ENCODE results near the gene CNIH2. TPM values are rescaled to one million over a fixed set of nuclear protein-coding genes. Genes with fewer than 3 reads are reported as not detected.

CNIH2 gene
- total RNA-seq, 4 donors from 2014 or later: 0.41 TPM; not detected in 3

DNA sequence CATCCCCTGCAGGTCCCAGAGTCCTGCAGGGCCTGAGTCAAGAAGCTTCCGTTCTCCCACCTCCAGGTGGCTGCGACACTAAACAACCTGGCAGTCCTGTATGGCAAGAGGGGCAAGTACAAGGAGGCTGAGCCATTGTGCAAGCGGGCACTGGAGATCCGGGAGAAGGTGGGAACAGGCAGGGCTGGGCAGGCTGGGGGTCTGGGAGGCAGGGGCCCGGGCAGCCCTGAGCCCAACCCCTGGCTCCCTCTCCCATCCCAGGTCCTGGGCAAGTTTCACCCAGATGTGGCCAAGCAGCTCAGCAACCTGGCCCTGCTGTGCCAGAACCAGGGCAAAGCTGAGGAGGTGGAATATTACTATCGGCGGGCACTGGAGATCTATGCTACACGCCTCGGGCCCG is 14.2 kb upstream of the CNIH2 start:
- in situ Hi-C loops (cut with MboI; ENCODE audit: low pct_ligation_motif_present in 1 of 4, low pct_unique_long_range_greater_than_20kb in 1 of 4, low sequenced_read_pairs in 3 of 4): no loop called here

DNA sequence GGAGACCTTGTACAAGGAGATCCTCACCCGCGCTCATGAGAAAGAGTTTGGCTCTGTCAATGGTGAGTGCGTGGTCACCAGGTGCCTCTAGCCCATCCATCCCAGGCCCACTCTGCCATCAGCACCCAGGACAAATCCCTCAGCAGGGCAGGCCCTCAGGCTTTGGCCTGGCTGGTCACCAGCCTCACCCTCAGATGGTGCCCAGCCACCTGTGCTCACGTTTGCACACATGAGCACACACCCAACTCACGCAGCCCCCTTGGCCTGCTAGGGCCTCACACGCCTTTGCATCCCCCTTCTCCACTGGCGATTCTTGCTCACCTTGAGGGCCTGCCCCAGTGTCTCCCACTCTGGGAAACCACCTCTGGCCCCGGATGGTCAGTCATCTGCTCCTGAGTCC is 13.6 kb upstream of the CNIH2 start:
- H3K36me3 ChIP-seq: no peaks in the 10 kb centered on the region
- in situ Hi-C loops (cut with MboI; ENCODE audit: low pct_ligation_motif_present in 1 of 4, low pct_unique_long_range_greater_than_20kb in 1 of 4, low sequenced_read_pairs in 3 of 4) (no loop called here), intact Hi-C loops (cut with DNase I; ENCODE audit: low total_unique reads) (no loop called here)
- H3K4me1 ChIP-seq: peaks cover 10 to 18% (median 16%) of the 10 kb centered on the region in 4 donors
- H3K27ac ChIP-seq: no peak overlapping the region
- no peak overlapping the region for H3K4me3 ChIP-seq
- 88 to 100% methylated on average over 2 to 8 of the region's 8 CpGs for WGBS, 2 donors (ENCODE audit: low coverage in 1 of 2)
- TF ChIP-seq POLR2A (IDR thresholded peaks at IDR 0.05) (no peak), POLR2AphosphoS5 (IDR thresholded peaks at IDR 0.05) (no peak), EP300 (IDR thresholded peaks at IDR 0.05; ENCODE audit: low read depth) (no peak)
- TF ChIP-seq, protein P1, sequence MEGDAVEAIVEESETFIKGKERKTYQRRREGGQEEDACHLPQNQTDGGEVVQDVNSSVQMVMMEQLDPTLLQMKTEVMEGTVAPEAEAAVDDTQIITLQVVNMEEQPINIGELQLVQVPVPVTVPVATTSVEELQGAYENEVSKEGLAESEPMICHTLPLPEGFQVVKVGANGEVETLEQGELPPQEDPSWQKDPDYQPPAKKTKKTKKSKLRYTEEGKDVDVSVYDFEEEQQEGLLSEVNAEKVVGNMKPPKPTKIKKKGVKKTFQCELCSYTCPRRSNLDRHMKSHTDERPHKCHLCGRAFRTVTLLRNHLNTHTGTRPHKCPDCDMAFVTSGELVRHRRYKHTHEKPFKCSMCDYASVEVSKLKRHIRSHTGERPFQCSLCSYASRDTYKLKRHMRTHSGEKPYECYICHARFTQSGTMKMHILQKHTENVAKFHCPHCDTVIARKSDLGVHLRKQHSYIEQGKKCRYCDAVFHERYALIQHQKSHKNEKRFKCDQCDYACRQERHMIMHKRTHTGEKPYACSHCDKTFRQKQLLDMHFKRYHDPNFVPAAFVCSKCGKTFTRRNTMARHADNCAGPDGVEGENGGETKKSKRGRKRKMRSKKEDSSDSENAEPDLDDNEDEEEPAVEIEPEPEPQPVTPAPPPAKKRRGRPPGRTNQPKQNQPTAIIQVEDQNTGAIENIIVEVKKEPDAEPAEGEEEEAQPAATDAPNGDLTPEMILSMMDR (IDR thresholded peaks at IDR 0.05): no peak
- H3K27me3 ChIP-seq: no peaks in the 10 kb centered on the region
- H3K9me3 ChIP-seq: no peaks in the 10 kb centered on the region
- DNase-seq: no peak

More for the DNA sequence above, 14.2 kb upstream of the CNIH2 start:
- Histone ChIP-seq H3K27ac (no peak overlapping the region), H3K36me3 (no peaks in the 10 kb centered on the region), H3K4me1 (peaks cover 10 to 20% (median 15%) of the 10 kb centered on the region in 4 donors), H3K4me3 (no peak overlapping the region), H3K27me3 (no peaks in the 10 kb centered on the region), H3K9me3 (no peaks in the 10 kb centered on the region)
- no peak for DNase-seq
- no peak for TF ChIP-seq EP300 (IDR thresholded peaks at IDR 0.05; ENCODE audit: low read depth)
- no peak for TF ChIP-seq POLR2AphosphoS5 (IDR thresholded peaks at IDR 0.05)
- no peak for TF ChIP-seq POLR2A (IDR thresholded peaks at IDR 0.05)
- TF ChIP-seq, protein P1 (IDR thresholded peaks at IDR 0.05): no peak
- intact Hi-C loops (cut with DNase I; ENCODE audit: low total_unique reads): no loop called here
- WGBS, 2 donors (ENCODE audit: low coverage in 1 of 2): 94% methylated on average over 10 of the region's 10 CpGs; no CpG with 5 or more reads in 1 of the 2 donors

DNA sequence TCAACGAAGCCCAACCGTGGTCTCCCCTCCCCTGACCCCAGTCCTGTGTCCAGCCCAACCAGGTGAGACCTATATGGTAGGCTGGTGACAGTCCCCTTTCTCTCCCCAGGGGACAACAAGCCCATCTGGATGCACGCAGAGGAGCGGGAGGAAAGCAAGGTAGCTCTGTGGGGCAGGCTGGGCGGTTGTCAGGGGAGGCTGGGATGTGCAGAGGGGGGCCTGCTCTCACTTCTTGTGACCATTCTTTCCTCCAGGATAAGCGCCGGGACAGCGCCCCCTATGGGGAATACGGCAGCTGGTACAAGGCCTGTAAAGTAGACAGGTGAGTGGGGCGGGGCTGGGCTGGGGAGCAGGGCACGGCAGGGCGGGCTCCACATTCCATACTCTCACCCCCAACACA is 13.1 kb upstream of the CNIH2 start:
- intact Hi-C loops (cut with DNase I; ENCODE audit: low total_unique reads): no loop called here
- H3K4me1 ChIP-seq: peaks cover 16 to 23% (median 21%) of the 10 kb centered on the region in 4 donors
- TF ChIP-seq, protein P1 (IDR thresholded peaks at IDR 0.05): peak in 3 of 5 experiments; percentile 19 to 34 (median 20)
- TF ChIP-seq POLR2AphosphoS5 (IDR thresholded peaks at IDR 0.05): no peak
- H3K27me3 ChIP-seq: no peaks in the 10 kb centered on the region
- peak; percentile 48 for DNase-seq
- no peak overlapping the region for H3K4me3 ChIP-seq
- no peaks in the 10 kb centered on the region for H3K36me3 ChIP-seq
- no peak overlapping the region for H3K27ac ChIP-seq
- in situ Hi-C loops (cut with MboI; ENCODE audit: low pct_ligation_motif_present in 1 of 4, low pct_unique_long_range_greater_than_20kb in 1 of 4, low sequenced_read_pairs in 3 of 4): no loop called here
- no peaks in the 10 kb centered on the region for H3K9me3 ChIP-seq
- 74% methylated on average over 12 of the region's 12 CpGs; no CpG with 5 or more reads in 1 of the 2 donors for WGBS, 2 donors (ENCODE audit: low coverage in 1 of 2)

DNA sequence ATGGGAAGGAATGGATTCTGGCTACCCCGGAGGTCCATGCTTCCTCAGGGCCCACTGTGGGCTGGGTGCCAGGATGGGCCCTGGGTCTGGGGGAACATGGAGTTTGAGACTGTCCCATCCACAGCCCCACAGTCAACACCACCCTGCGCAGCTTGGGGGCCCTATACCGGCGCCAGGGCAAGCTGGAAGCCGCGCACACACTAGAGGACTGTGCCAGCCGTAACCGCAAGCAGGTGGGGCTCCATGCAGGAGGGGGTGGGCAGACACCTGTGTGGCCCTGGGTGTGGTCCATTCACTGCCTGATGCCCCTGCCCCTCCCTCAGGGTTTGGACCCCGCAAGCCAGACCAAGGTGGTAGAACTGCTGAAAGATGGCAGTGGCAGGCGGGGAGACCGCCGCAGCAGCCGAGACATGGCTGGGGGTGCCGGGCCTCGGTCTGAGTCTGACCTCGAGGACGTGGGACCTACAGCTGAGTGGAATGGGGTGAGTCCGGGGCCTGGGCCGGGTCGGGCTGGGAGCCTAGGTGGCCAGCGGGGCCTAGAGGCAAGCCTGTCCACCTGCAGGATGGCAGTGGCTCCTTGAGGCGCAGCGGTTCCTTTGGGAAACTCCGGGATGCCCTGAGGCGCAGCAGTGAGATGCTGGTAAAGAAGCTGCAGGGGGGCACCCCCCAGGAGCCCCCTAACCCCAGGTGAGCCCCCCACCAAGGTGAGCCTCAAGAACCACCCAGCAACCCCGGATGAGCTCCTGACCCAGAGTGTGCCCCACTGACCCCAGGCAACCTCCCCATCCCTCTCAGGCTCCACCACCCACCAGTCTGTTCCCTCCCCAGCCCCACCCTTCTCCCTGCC is 12.2 kb upstream of the CNIH2 start:
- no peak for DNase-seq
- no peak overlapping the region for H3K4me3 ChIP-seq
- H3K27ac ChIP-seq: peak overlapping the region in 2 of 4 donors; percentile 92 to 96
- TF ChIP-seq, protein P1 (IDR thresholded peaks at IDR 0.05): no peak
- TF ChIP-seq POLR2AphosphoS5 (IDR thresholded peaks at IDR 0.05) (no peak), POLR2A (IDR thresholded peaks at IDR 0.05) (no peak), EP300 (IDR thresholded peaks at IDR 0.05; ENCODE audit: low read depth) (no peak)
- peaks cover 20 to 31% (median 23%) of the 10 kb centered on the region in 4 donors for H3K4me1 ChIP-seq
- intact Hi-C loops (cut with DNase I; ENCODE audit: low total_unique reads) (no loop called here), in situ Hi-C loops (cut with MboI; ENCODE audit: low pct_ligation_motif_present in 1 of 4, low pct_unique_long_range_greater_than_20kb in 1 of 4, low sequenced_read_pairs in 3 of 4) (no loop called here)
- H3K36me3 ChIP-seq: no peaks in the 10 kb centered on the region
- no peaks in the 10 kb centered on the region for H3K27me3 ChIP-seq
- no peaks in the 10 kb centered on the region for H3K9me3 ChIP-seq
- 91% methylated on average over 22 of the region's 26 CpGs; no CpG with 5 or more reads in 1 of the 2 donors for WGBS, 2 donors (ENCODE audit: low coverage in 1 of 2)
